GM10248 (cell line): ENCODE data around the gene FAM118A.

Experiments
- CTCF ChIA-PET: fragments of 300-600 bp; sonication (Branson Sonifier 250); formaldehyde crosslinking; extraction: SDS; loops from one replicate; lab custom pipeline; 2021; ENCODE audit warnings: antibody characterized with exemption; lab: Yijun Ruan, JAX
- POLR2A ChIA-PET: fragments of 350-650 bp; sonication (Branson Sonifier 250); formaldehyde crosslinking; extraction: SDS; loops from one replicate; lab custom pipeline; 2020; ENCODE audit warnings: antibody characterized with exemption; lab: Yijun Ruan, JAX
- DNase-seq: peaks from one replicate; pipeline ENCODE4 v3.0.0; 2012; ENCODE audit errors: extremely low spot score
- CTCF ChIP-seq: IDR thresholded peaks from 2 replicates; pipeline ENCODE4 v1.5.1; 2012; ENCODE audit warnings: mild to moderate bottlenecking, low read depth; ENCODE audit errors: extremely low read depth, missing control alignments, control extremely low read depth

The FAM118A gene

GRCh38 chr22:45284705-45285262 lies 24.9 kb upstream of the FAM118A start, which contains the start of gene UPK3A:
TSS of gene UPK3A (plus strand) at chr22:45284949. CDS start at chr22:45285014, 65 bp downstream.
- DNase-seq: peak; percentile 53
- no peak for TF ChIP-seq CTCF
- POLR2A ChIA-PET: no interaction called here

GRCh38 chr22:45285263-45286058 lies 24.3 kb upstream of the FAM118A start:
- DNase-seq: no peak
- TF ChIP-seq CTCF: no peak
- CTCF ChIA-PET: interaction anchor here (1.6 kb wide), 1 partner anchor 152 kb away, joined by 4 read pairs; no protein-coding TSS in a partner anchor
- POLR2A ChIA-PET: no interaction called here

More at GRCh38 chr22:45284705-45285262, 24.9 kb upstream of the FAM118A start, which contains the start of gene UPK3A:
- CTCF ChIA-PET: interaction anchor here (1.6 kb wide), 1 partner anchor 153 kb away, joined by 4 read pairs; no protein-coding TSS in a partner anchor

GRCh38 chr22:45286854-45287551 lies 22.7 kb upstream of the FAM118A start:
- ChIA-PET POLR2A (no interaction called here), CTCF (no interaction called here)
- DNase-seq: no peak
- TF ChIP-seq CTCF: no peak

GRCh38 chr22:45290410-45290936 lies 19.3 kb upstream of the FAM118A start:
- CTCF ChIA-PET: no interaction called here
- POLR2A ChIA-PET: no interaction called here
- TF ChIP-seq CTCF: no peak
- DNase-seq: no peak

GRCh38 chr22:45291061-45291930 lies 18.4 kb upstream of the FAM118A start:
- ChIA-PET CTCF (no interaction called here), POLR2A (no interaction called here)

More at GRCh38 chr22:45291061-45291930, 18.4 kb upstream of the FAM118A start:
- no peak for DNase-seq
- no peak for TF ChIP-seq CTCF
